Activated CD8-positive, alpha-beta T cell treated with anti-CD3 and anti-CD28 coated beads for 36 hours (primary cell): Measurements from ENCODE around the gene MSH4. TPM values are rescaled to one million over a fixed set of nuclear protein-coding genes. Genes with fewer than 3 reads are reported as not detected.
"Not testable (repeated sequence)": the region's sequence is repeated elsewhere in the genome, so short reads cannot be mapped to it uniquely, and the experiment has no call there.

ENCODE experiments used
- ATAC-seq: fragments of 200-7000 bp; cut with Tn5 transposase; one replicate; pipeline ENCODE4 v1.10.0; 2021; ENCODE audit warnings: mild to moderate bottlenecking, moderate library complexity
- CTCF ChIA-PET: fragments of 350-600 bp; sonication (Branson Sonifier 250); formaldehyde crosslinking; loops from one replicate; lab custom pipeline; 2021; ENCODE audit warnings: antibody characterized with exemption; lab: Charles Lee
- POLR2A ChIA-PET: fragments of 350-600 bp; sonication (Branson Sonifier 250); formaldehyde crosslinking; loops from one replicate; lab custom pipeline; 2021; ENCODE audit warnings: antibody characterized with exemption; lab: Charles Lee
- DNase-seq: peaks from one replicate; pipeline ENCODE4 v3.0.0-alpha.2; 2020
- H3K27ac Mint-ChIP-seq: one replicate; pipeline ENCODE4 v1.8.0; 2021; ENCODE audit warnings: mild to moderate bottlenecking, mixed read lengths
- H3K27me3 Mint-ChIP-seq: one replicate; pipeline ENCODE4 v1.8.0; 2021; ENCODE audit warnings: mixed read lengths
- H3K36me3 Mint-ChIP-seq: one replicate; pipeline ENCODE4 v1.8.0; 2021; ENCODE audit warnings: low read depth, mixed read lengths
- H3K4me1 Mint-ChIP-seq: one replicate; pipeline ENCODE4 v1.8.0; 2021; ENCODE audit warnings: low read depth, mixed read lengths
- H3K4me3 Mint-ChIP-seq: one replicate; pipeline ENCODE4 v1.8.0; 2021; ENCODE audit warnings: mild to moderate bottlenecking, moderate library complexity, mixed read lengths
- H3K9me3 Mint-ChIP-seq: one replicate; pipeline ENCODE4 v1.8.0; 2021; ENCODE audit warnings: mixed read lengths
- intact Hi-C: fragments of 100-400 bp; cut with micrococcal nuclease; formaldehyde crosslinking; loops from one replicate; pipeline ENCODE4 v1.10.0; 2022
- total RNA-seq, 2 experiments: library from RNA; stranded (reverse); gene quantifications; one replicate each; pipeline ENCODE4 v1.2.3, GENCODE V29; 2021
- TF ChIP-seq, protein P1 (sequence below): fragments of 200-600 bp; IDR thresholded peaks from one replicate; pipeline ENCODE4 v1.8.0; 2022; ENCODE audit warnings: antibody characterized with exemption, mild to moderate bottlenecking

The MSH4 gene
- total RNA-seq, 2 experiments from 2014 or later = 0.16 to 0.32 TPM

DNA sequence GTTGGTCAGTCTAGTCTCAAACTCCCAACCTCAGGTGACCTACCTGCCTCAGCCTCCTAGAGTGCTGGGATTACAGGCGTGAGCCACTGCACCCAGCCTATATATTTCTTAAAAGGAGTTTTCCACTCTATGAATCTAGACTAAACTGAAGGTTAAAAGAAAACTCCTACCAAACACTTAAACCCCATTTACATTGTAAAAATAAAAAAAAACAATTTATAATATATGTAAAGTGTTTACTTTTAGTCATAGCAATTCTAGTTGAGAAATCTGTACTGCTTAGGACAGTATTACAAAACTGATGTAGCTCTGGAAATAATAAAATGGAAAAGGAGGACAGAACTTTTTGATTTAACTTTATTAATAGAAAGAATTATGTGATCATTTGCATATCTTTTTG lies 126.0 kb downstream of the MSH4 start:
- Mint-ChIP-seq H3K9me3 (no peaks in the 10 kb centered on the region), H3K4me1 (no peaks in the 10 kb centered on the region), H3K27ac (no peak overlapping the region), H3K36me3 (no peaks in the 10 kb centered on the region), H3K27me3 (peaks cover 1% of the 10 kb centered on the region), H3K4me3 (no peak overlapping the region)
- intact Hi-C loops = no loop called here
- no peak for ATAC-seq
- ChIA-PET CTCF (no interaction called here), POLR2A (no interaction called here)
- no peak for DNase-seq
- TF ChIP-seq, protein P1, sequence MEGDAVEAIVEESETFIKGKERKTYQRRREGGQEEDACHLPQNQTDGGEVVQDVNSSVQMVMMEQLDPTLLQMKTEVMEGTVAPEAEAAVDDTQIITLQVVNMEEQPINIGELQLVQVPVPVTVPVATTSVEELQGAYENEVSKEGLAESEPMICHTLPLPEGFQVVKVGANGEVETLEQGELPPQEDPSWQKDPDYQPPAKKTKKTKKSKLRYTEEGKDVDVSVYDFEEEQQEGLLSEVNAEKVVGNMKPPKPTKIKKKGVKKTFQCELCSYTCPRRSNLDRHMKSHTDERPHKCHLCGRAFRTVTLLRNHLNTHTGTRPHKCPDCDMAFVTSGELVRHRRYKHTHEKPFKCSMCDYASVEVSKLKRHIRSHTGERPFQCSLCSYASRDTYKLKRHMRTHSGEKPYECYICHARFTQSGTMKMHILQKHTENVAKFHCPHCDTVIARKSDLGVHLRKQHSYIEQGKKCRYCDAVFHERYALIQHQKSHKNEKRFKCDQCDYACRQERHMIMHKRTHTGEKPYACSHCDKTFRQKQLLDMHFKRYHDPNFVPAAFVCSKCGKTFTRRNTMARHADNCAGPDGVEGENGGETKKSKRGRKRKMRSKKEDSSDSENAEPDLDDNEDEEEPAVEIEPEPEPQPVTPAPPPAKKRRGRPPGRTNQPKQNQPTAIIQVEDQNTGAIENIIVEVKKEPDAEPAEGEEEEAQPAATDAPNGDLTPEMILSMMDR = no peak

DNA sequence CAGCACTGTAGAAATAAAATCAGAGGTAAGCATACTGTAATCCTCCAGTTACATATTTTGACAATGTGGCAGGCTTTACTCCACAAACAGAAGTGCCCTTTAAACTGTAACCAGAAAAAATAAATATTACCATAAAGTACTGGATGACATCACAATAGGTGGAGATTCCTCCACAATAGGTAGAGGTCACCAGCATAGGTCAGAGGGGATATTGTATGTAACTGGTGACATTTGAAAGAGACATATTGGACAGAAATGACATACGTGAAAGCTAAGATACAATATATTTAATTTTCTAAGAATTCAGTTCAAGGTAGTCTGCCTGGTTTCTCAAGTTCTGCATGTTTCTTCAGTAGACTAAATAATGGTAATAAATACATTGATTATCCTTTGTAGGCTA lies 135.6 kb downstream of the MSH4 start, which contains the start of gene ASB17:
Gene ASB17, minus strand, starts transcription at position 101 of the 400 bp plus-strand sequence. CDS start 113 bp downstream, outside the sequence.
- Mint-ChIP-seq H3K27me3 (peaks cover 4% of the 10 kb centered on the region), H3K27ac (no peak within 1 kb of the TSS), H3K4me1 (no peaks in the 10 kb centered on the region), H3K36me3 (no peaks in the 10 kb centered on the region), H3K4me3 (no peak within 1 kb of the TSS), H3K9me3 (no peaks in the 10 kb centered on the region)
- intact Hi-C loops = no loop called here
- TF ChIP-seq, protein P1 = no peak
- ChIA-PET POLR2A (interaction anchor here (0.6 kb wide), 1 partner anchor 422 kb away, joined by 3 read pairs; no protein-coding TSS in a partner anchor), CTCF (no interaction called here)
- ATAC-seq = no peak
- DNase-seq = no peak

DNA sequence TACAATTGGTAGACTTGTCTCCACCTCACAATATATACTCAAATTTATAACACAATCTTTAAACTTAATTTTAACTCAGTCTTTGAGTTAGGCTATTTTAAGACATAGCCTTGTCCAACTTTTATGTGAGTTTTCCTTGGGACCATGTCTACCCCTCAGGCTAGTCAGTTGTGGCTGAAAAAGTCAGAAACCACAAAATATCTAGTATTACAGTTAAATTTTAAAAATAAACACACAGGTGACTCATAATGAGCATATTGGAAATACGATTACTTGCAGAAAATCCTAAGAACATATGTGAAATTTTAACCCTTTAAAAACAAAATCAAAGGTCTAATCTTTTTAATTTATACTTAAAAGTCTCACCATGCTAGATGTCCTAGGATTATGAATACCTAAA lies 140.4 kb downstream of the MSH4 start:
- H3K27ac Mint-ChIP-seq = no peak overlapping the region
- no peak for DNase-seq
- peaks cover 2% of the 10 kb centered on the region for H3K9me3 Mint-ChIP-seq
- intact Hi-C loops = no loop called here
- no peaks in the 10 kb centered on the region for H3K27me3 Mint-ChIP-seq
- no peaks in the 10 kb centered on the region for H3K36me3 Mint-ChIP-seq
- no peak overlapping the region for H3K4me3 Mint-ChIP-seq
- ChIA-PET POLR2A (no interaction called here), CTCF (no interaction called here)
- TF ChIP-seq, protein P1 = no peak
- H3K4me1 Mint-ChIP-seq = no peaks in the 10 kb centered on the region
- no peak for ATAC-seq

DNA sequence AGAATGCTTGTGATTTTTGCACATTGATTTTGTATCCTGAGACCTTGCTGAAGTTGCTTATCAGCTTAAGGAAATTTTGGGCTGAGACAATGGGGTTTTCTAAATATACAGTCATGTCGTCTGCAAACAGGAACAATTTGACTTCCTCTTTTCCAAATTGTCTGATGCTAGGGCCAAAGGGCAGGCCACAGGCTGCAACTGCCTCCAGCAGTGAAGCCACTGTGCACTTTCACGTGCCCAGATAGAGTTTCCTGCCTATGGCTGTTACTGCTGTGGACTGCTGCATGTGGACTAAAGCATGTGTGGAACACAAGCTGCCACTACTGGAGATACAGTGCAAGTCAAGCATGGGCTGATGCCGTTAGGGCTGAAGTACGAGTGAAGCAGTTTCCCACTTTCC lies 146.4 kb downstream of the MSH4 start:
- H3K36me3 Mint-ChIP-seq, H3K4me3 Mint-ChIP-seq, H3K27me3 Mint-ChIP-seq, DNase-seq, H3K4me1 Mint-ChIP-seq, H3K9me3 Mint-ChIP-seq, H3K27ac Mint-ChIP-seq, intact Hi-C loops, CTCF ChIA-PET, ATAC-seq: not testable (repeated sequence)
- POLR2A ChIA-PET = interaction anchor here (0.5 kb wide), 1 partner anchor 30 kb away, joined by 3 read pairs; no protein-coding TSS in a partner anchor

DNA sequence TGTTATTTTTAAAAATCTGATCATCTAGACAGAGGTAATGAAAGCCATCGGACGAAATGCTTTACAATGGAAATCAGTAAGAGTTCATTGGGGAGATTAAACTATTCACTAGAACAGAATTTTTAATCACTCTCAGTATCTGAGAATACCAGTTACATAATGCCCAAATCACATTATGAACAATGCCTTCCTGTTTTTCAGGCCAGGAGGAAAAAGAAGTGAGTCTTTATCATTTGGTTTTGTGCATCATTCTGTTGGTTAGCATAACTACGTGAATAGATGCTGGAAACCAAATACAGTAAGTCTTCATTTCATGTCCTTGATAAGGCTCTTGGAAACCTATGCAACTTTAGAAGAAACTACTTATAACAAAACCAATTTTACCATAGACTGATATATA lies 153.5 kb downstream of the MSH4 start:
- peaks cover 3% of the 10 kb centered on the region for H3K9me3 Mint-ChIP-seq
- no peaks in the 10 kb centered on the region for H3K27me3 Mint-ChIP-seq
- no peaks in the 10 kb centered on the region for H3K36me3 Mint-ChIP-seq
- POLR2A ChIA-PET = no interaction called here
- no peaks in the 10 kb centered on the region for H3K4me1 Mint-ChIP-seq
- CTCF ChIA-PET = no interaction called here
- DNase-seq (no peak), ATAC-seq (no peak)
- no peak overlapping the region for H3K27ac Mint-ChIP-seq
- H3K4me3 Mint-ChIP-seq = no peak overlapping the region
- TF ChIP-seq, protein P1 = no peak
- intact Hi-C loops = no loop called here
